ENCODE measurements around the gene NPAS3.

The NPAS3 gene

DNA sequence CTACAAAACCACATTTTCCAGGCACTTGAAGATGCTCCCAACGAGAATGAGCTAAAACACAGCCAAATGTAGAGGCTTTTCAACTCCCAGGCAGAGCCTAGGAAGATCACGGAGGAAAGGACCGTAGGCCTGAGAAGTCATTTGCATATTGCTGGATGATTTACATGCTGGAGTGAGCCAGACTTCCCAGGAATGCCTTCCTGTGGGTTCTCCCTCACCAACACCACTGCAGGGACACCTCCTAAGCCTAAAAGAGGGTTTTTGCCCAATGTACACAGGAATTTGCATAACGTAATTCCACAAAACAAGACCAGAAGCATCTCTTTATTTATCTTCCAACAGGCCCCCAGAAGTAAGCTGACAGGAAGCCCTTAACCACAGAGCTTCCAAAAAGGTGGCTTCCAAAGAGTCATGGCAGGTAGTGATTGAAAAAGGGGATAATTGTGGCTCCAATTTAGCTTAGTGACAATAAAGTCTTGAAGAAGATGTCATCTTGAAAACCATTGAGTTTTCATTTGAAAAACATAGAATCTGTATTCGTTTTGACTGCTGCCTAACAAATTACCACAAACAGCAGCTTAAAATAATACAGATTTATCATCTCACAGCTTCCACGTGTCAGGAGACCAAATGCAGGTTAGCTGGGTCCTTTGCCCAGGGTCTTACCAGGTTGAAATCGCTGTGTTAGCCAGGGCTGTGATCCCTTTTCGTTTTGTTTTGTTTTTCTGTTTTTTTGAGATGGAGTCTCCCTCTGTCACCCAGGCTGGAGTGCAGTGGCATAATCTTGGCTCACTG lies 896.0 kb downstream of the NPAS3 start:
- Histone ChIP-seq H3K9me3 (ENCODE audit: insufficient read depth, low read length, severe bottlenecking) (no peaks in the 10 kb centered on the region), H3K36me3 (ENCODE audit: insufficient read depth, low read length) (no peaks in the 10 kb centered on the region), H3K4me1 (ENCODE audit: insufficient read depth, low read length) (peaks cover 5% of the 10 kb centered on the region), H3K9ac (ENCODE audit: low read depth, low read length) (no peak overlapping the region), H4K20me1 (ENCODE audit: insufficient read depth, low read length) (no peaks in the 10 kb centered on the region), H3K27ac (ENCODE audit: low read length) (no peak overlapping the region), H3K4me3 (ENCODE audit: low read depth in 1 of 2, low read length in 2 of 2) (no peak overlapping the region), H3K27me3 (ENCODE audit: insufficient read depth, low read length, poor library complexity) (no peaks in the 10 kb centered on the region), H2AFZ (ENCODE audit: low read depth, low read length) (no peak overlapping the region), H3K4me2 (ENCODE audit: insufficient read depth, low read length) (no peak overlapping the region), H3K79me2 (ENCODE audit: insufficient read depth, low read length) (no peaks in the 10 kb centered on the region)
- peak; percentile 60; the same call in 2 of the 3 replicates for ATAC-seq (ENCODE audit: insufficient read depth, low read depth)
- DNase-seq, result no peak
- TF ChIP-seq CTCF (IDR thresholded peaks at IDR 0.05; ENCODE audit: borderline replicate concordance, extremely low read depth, low read length, poor library complexity, severe bottlenecking) (no peak), EZH2 (IDR thresholded peaks at IDR 0.05; ENCODE audit: borderline replicate concordance, low read depth, low read length, severe bottlenecking) (no peak)

- H3K9me3 ChIP-seq (ENCODE audit: insufficient read depth, low read length, severe bottlenecking), result no peaks in the 10 kb centered on the region
- TF ChIP-seq CTCF (IDR thresholded peaks at IDR 0.05; ENCODE audit: borderline replicate concordance, extremely low read depth, low read length, poor library complexity, severe bottlenecking), result no peak
- TF ChIP-seq EZH2 (IDR thresholded peaks at IDR 0.05; ENCODE audit: borderline replicate concordance, low read depth, low read length, severe bottlenecking), result no peak
- no peak for DNase-seq
- no peaks in the 10 kb centered on the region for H3K27me3 ChIP-seq (ENCODE audit: insufficient read depth, low read length, poor library complexity)
- no peak overlapping the region for H3K4me2 ChIP-seq (ENCODE audit: insufficient read depth, low read length)
- no peak overlapping the region for H3K27ac ChIP-seq (ENCODE audit: low read length)
- H3K36me3 ChIP-seq (ENCODE audit: insufficient read depth, low read length), result no peaks in the 10 kb centered on the region
- no peak overlapping the region for H2AFZ ChIP-seq (ENCODE audit: low read depth, low read length)
- peaks cover 5% of the 10 kb centered on the region for H3K4me1 ChIP-seq (ENCODE audit: insufficient read depth, low read length)
- no peaks in the 10 kb centered on the region for H3K79me2 ChIP-seq (ENCODE audit: insufficient read depth, low read length)
- no peaks in the 10 kb centered on the region for H4K20me1 ChIP-seq (ENCODE audit: insufficient read depth, low read length)
- no peak for ATAC-seq (ENCODE audit: insufficient read depth, low read depth)
- H3K9ac ChIP-seq (ENCODE audit: low read depth, low read length), result no peak overlapping the region
- H3K4me3 ChIP-seq (ENCODE audit: low read depth in 1 of 2, low read length in 2 of 2), result no peak overlapping the region
Measured at GRCh38 chr14:33835261-33835655, 896.6 kb downstream of the NPAS3 start.

GRCh38 chr14:33835677-33836076 lies 897.0 kb downstream of the NPAS3 start:
- Histone ChIP-seq H4K20me1 (ENCODE audit: insufficient read depth, low read length) (no peaks in the 10 kb centered on the region), H3K9ac (ENCODE audit: low read depth, low read length) (no peak overlapping the region), H3K79me2 (ENCODE audit: insufficient read depth, low read length) (no peaks in the 10 kb centered on the region), H3K27me3 (ENCODE audit: insufficient read depth, low read length, poor library complexity) (no peaks in the 10 kb centered on the region), H2AFZ (ENCODE audit: low read depth, low read length) (no peak overlapping the region), H3K27ac (ENCODE audit: low read length) (no peak overlapping the region), H3K9me3 (ENCODE audit: insufficient read depth, low read length, severe bottlenecking) (no peaks in the 10 kb centered on the region), H3K4me2 (ENCODE audit: insufficient read depth, low read length) (no peak overlapping the region), H3K36me3 (ENCODE audit: insufficient read depth, low read length) (no peaks in the 10 kb centered on the region), H3K4me1 (ENCODE audit: insufficient read depth, low read length) (peaks cover 5% of the 10 kb centered on the region), H3K4me3 (ENCODE audit: low read depth in 1 of 2, low read length in 2 of 2) (no peak overlapping the region)
- ATAC-seq (ENCODE audit: insufficient read depth, low read depth) (no peak), DNase-seq (no peak)
- TF ChIP-seq CTCF (IDR thresholded peaks at IDR 0.05; ENCODE audit: borderline replicate concordance, extremely low read depth, low read length, poor library complexity, severe bottlenecking) (no peak), EZH2 (IDR thresholded peaks at IDR 0.05; ENCODE audit: borderline replicate concordance, low read depth, low read length, severe bottlenecking) (no peak)

All from DND-41 (cell line).